GM19455 (cell line): ENCODE results near the gene GLP1R.

ENCODE experiments used
- ATAC-seq: cut with Tn5 transposase; IDR thresholded peaks from one replicate; pipeline ENCODE4 v1.9.1; 2021; ENCODE audit not compliant: unreplicated experiment

Gene GLP1R

DNA sequence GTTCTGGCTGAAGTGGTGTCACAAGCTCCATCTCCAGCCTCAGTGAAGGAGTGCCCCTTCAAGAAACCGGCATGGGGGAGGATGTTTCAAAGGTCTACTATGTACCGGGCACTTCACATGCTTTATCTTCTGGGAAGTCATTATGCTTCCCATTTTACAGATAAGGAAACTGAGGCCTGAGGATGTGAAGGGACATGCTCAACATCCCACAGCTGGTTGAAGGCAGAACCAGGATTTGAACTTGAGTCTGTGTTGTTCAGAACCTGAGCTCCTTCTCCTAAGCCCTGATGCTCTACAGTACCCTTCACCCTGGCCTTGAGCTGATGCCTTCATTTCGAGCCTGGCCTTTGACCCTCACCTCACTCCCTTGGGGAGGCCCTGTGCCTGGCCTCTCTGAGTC lies 13.0 kb downstream of the GLP1R start:
- ATAC-seq, result no peak

GRCh38 chr6:39062014-39062740 lies 13.6 kb downstream of the GLP1R start:
- no peak for ATAC-seq

GRCh38 chr6:39063526-39063925 lies 14.9 kb downstream of the GLP1R start:
- no peak for ATAC-seq

GRCh38 chr6:39065561-39065960 lies 17.0 kb downstream of the GLP1R start:
- no peak for ATAC-seq

DNA sequence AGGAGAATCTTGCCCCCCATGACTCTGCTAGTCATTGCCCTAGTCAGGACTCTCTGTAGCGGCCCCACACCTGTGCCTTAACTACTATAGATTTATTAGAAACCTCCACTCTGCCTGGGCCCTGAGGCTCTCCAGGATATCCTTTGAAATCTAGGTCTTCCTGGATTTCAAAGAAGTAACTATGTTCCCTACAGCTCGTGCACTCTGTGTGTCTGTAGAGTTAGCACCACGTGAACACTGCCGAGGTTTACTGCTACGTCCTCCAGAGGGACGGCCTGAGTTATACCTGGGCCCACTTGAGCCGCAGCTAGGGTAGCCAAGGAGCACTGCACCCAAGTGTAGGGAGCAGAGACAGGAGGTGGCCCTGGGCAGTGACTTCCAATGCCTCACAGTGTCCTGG lies 19.8 kb downstream of the GLP1R start:
- ATAC-seq, result no peak

- no peak for ATAC-seq
These were observed 24.2 kb downstream of the GLP1R start for GRCh38 chr6:39072830-39073229.

GRCh38 chr6:39073471-39074355 lies 25.1 kb downstream of the GLP1R start:
- ATAC-seq, result no peak

- no peak for ATAC-seq
These were observed 25.9 kb downstream of the GLP1R start for GRCh38 chr6:39074486-39074885.

- ATAC-seq, result no peak
These were observed 26.6 kb downstream of the GLP1R start for GRCh38 chr6:39075010-39075686.

DNA sequence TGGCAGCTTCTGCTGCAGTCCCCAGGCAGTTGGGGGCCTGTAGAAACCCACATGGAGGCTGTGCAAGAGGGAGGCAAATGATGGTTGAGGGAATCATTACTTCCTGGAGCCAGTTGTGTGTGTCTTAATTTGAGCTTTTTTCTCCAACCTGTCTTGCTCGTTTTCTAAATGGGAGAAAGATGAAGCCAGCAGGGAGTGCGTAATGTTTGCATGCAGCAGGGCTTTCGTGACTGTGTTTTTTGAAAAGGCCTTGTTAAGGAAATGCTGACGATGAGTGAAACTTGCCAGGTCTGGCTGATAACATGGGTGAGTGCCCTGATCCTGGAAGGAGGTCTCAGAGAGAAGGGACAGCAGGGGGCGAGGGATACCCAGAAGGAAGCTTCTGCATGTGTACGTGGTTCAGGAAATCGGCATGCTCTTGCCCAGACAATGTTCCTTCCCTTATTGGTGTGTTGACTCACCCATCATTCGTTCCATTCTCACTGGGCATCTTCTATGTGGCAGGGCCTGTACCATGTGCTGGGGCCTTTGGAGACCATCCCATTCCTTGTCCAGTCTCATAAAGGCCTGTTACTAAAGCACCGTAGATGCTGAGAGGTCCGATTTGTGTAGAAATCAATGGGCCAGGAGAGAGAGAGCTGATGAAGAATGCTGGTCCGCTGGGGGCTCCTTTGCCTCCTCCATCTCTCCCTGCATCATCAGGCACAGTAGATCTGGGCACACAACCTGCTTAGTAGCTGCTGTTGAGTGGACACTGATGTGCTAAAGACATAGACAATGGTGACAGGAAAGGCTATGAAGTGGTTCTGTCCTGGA lies 27.4 kb downstream of the GLP1R start:
- no peak for ATAC-seq

DNA sequence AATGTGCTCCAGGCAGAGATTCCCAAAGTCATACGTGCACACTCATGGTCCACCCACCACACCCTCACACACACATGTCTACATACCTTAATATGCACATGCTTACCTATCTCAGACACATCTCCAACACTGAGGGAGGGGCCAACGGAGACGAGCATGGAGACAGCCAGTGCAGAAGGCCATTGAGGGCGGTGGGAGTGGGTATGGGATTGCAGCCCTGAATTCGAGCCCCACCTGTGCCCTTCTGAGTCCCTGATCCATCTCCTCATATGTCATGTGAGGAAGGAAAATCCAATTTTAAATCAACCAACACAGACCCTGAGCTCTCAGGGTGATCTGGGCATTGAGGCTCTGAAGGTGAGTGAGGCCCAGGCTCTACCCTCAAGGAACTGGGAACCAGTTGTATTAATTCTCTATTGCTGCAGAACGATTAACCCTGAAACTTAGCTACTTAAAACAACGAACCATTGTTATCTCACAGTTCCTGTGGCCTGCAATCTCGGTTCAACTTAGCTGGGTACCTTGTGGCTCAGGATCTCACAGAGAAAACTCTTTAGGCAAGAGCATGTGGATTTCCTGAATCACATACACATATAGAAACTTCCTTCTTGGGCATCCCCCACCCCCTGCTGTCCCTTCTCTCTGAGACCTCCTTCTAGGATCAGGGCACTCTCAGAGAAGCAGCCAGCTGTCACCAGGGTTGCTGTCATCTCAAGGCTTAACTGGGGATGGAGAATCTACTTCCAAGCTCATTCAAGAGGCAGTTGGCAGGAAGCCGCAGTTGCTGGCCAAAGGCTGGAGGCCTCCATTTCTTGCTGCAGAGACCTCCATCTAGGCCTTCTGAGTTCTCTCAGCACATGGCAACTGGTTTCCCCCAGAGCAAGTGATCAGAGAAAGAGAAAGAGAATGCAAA lies 28.3 kb downstream of the GLP1R start:
- ATAC-seq, result no peak

GRCh38 chr6:39077882-39078594 lies 29.5 kb downstream of the GLP1R start:
- ATAC-seq, result no peak

- ATAC-seq, result no peak
These were observed 30.1 kb downstream of the GLP1R start for GRCh38 chr6:39078695-39079094.

DNA sequence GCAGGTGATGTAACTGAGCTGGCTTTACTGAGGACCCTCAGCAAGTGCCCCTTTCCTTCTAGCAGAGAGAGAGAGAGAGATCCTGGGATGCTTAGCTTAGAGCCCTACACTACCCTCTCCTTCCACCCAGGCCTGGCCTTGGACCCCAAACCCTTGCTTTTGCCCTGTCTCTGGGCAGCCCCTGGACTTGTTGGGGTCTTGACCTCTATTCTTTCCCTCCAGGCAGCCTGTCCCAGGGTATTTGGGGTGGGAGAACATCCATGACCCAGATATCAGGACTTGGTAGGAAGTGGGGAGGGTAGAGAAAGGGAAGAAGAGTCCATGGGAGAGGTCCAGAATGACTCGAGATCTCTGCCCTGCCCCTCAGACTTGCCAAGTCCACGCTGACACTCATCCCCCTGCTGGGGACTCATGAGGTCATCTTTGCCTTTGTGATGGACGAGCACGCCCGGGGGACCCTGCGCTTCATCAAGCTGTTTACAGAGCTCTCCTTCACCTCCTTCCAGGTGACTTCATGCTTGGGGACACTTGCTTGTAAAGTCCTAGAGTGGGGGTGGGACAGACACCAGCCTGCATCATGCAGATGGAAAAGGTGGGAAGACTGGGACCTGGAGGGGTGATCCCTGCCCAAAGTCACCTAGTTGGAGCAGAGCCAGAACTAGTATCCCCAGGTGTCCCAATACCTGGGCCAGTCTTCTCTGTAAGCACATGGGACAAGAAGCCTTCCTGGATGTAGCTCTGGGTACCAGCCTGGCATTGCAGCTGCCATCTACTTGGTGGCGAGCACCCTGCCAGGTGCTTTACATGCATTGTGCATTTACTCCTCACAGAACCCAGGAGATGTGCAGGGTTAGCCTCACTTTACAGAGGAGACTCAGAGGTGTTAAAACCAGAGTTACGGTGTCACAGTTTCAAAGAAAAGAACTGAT lies 30.9 kb downstream of the GLP1R start:
- ATAC-seq, result no peak

DNA sequence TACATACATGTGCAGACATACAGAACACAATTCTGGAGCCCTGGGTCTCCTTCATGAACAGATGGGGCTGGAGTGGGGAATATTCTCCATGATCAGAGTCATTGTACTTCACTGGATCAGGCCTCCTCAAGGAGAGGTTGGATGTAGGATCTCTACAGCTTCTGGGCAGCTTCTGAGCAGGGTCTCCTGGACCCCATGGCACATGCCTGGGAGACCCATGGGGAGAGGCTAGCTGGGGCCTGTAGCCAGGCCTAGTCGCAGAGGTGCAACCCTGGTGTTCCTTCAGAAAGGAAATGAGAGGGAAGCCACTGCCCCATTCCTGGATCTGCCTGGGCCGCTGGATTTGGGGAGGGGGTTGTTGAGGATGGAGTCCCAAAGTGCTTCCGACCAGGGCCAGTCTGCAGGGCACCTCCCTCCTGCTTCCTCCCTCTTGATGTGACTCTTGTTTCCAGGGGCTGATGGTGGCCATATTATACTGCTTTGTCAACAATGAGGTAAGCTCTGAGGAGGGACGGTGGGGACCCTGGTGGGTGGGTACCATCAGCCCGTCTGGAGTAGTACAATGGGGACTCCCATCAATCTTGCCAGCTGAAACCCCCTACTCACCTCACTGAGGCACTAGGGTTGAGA lies 31.8 kb downstream of the GLP1R start:
- ATAC-seq, result no peak

- no peak for ATAC-seq
These were observed 33.7 kb downstream of the GLP1R start for GRCh38 chr6:39082310-39082709.

DNA sequence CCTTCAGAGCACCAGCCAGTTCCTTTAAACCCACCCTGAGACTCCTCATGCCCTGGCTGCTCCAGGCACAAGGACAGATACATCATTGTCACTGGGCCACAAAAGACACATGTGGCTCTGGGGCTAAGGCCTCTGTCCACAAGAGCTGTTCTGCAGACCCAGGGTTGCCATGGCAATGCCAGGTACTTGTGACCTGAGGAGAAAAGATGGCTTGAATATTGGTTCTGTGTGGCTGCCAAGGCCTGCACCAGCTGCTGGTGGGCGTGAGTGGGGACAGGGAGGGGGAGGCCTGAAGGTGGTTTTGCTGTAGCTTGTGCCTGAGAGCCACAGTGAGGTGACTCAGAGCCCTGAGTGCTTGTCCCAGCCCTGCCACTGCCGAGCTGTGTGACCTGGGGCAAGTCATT lies 34.7 kb downstream of the GLP1R start:
- ATAC-seq, result no peak

DNA sequence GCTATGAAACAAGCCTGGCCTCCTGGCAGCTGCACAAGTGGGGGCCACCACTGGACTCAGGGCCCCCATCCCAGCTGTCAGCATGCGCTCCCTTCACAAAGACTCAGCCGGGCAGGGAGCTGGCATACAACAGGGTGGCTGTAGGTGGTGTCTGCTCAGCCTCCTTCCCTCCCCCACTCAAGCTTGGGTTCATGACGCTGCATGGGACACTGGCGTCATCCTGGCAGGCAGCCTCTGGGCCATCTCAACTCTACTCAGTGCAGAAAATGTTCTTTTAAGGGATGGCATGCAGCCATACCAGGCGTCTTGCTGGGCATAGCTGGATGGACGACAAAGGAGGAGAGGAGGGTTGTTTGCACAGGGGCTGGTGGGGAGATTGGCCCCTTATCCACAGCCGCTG lies 35.9 kb downstream of the GLP1R start:
- no peak for ATAC-seq
